Activated CD8-positive, alpha-beta T cell treated with anti-CD3 and anti-CD28 coated beads for 36 hours (primary cell): ENCODE measurements around the gene HIF1A. TPM values are rescaled to one million over a fixed set of nuclear protein-coding genes. Genes with fewer than 3 reads are reported as not detected.

Source experiments
- ATAC-seq: fragments of 200-7000 bp; cut with Tn5 transposase; one replicate; pipeline ENCODE4 v1.10.0; 2021; ENCODE audit warnings: mild to moderate bottlenecking, moderate library complexity
- CTCF ChIA-PET: fragments of 350-600 bp; sonication (Branson Sonifier 250); formaldehyde crosslinking; loops from one replicate; lab custom pipeline; 2021; ENCODE audit warnings: antibody characterized with exemption; lab: Charles Lee
- POLR2A ChIA-PET: fragments of 350-600 bp; sonication (Branson Sonifier 250); formaldehyde crosslinking; loops from one replicate; lab custom pipeline; 2021; ENCODE audit warnings: antibody characterized with exemption; lab: Charles Lee
- DNase-seq: peaks from one replicate; pipeline ENCODE4 v3.0.0-alpha.2; 2020
- H3K27ac Mint-ChIP-seq: one replicate; pipeline ENCODE4 v1.8.0; 2021; ENCODE audit warnings: mild to moderate bottlenecking, mixed read lengths
- H3K27me3 Mint-ChIP-seq: one replicate; pipeline ENCODE4 v1.8.0; 2021; ENCODE audit warnings: mixed read lengths
- H3K36me3 Mint-ChIP-seq: one replicate; pipeline ENCODE4 v1.8.0; 2021; ENCODE audit warnings: low read depth, mixed read lengths
- H3K4me1 Mint-ChIP-seq: one replicate; pipeline ENCODE4 v1.8.0; 2021; ENCODE audit warnings: low read depth, mixed read lengths
- H3K4me3 Mint-ChIP-seq: one replicate; pipeline ENCODE4 v1.8.0; 2021; ENCODE audit warnings: mild to moderate bottlenecking, moderate library complexity, mixed read lengths
- H3K9me3 Mint-ChIP-seq: one replicate; pipeline ENCODE4 v1.8.0; 2021; ENCODE audit warnings: mixed read lengths
- CTCF ChIP-seq: fragments of 200-600 bp; IDR thresholded peaks from one replicate; pipeline ENCODE4 v1.8.0; 2022; ENCODE audit warnings: antibody characterized with exemption, mild to moderate bottlenecking
- intact Hi-C: fragments of 100-400 bp; cut with micrococcal nuclease; formaldehyde crosslinking; loops from one replicate; pipeline ENCODE4 v1.10.0; 2022
- total RNA-seq, 2 experiments: library from RNA; stranded (reverse); gene quantifications; one replicate each; pipeline ENCODE4 v1.2.3, GENCODE V29; 2021

HIF1A gene
- total RNA-seq, 2 experiments from 2014 or later, result 133 to 140 TPM

- Mint-ChIP-seq H3K4me3 (peak overlapping the region; percentile 17), H3K4me1 (peaks cover 26% of the 10 kb centered on the region), H3K27me3 (no peaks in the 10 kb centered on the region), H3K36me3 (peaks cover 62% of the 10 kb centered on the region), H3K27ac (peak overlapping the region; percentile 75), H3K9me3 (no peaks in the 10 kb centered on the region)
- no peak for ATAC-seq
- DNase-seq, result no peak
- CTCF ChIA-PET, result interaction anchor here (1.0 to 1.8 kb wide), 2 partner anchors 13 to 91 kb away, joined by 3 to 8 read pairs; no protein-coding TSS in a partner anchor
- intact Hi-C loops, result no loop called here
- POLR2A ChIA-PET, result interaction anchor here (2.0 kb wide), 1 partner anchor 17 kb away, joined by 4 read pairs; no protein-coding TSS in a partner anchor
- no peak for TF ChIP-seq CTCF
Measured at GRCh38 chr14:61746881-61747280, 51.6 kb downstream of the HIF1A start.

GRCh38 chr14:61747342-61747741 lies 52.0 kb downstream of the HIF1A start:
- peak overlapping the region; percentile 17 for H3K4me3 Mint-ChIP-seq
- peaks cover 28% of the 10 kb centered on the region for H3K4me1 Mint-ChIP-seq
- POLR2A ChIA-PET, result no interaction called here
- intact Hi-C loops, result no loop called here
- CTCF ChIA-PET, result interaction anchor here (1.0 kb wide), 1 partner anchor 14 kb away, joined by 3 read pairs; no protein-coding TSS in a partner anchor
- peak overlapping the region; percentile 75 for H3K27ac Mint-ChIP-seq
- no peak for DNase-seq
- no peaks in the 10 kb centered on the region for H3K27me3 Mint-ChIP-seq
- TF ChIP-seq CTCF, result no peak
- peaks cover 61% of the 10 kb centered on the region for H3K36me3 Mint-ChIP-seq
- ATAC-seq, result no peak
- no peaks in the 10 kb centered on the region for H3K9me3 Mint-ChIP-seq

- DNase-seq (no peak), ATAC-seq (no peak)
- H3K4me1 Mint-ChIP-seq, result peaks cover 33% of the 10 kb centered on the region
- CTCF ChIA-PET, result interaction anchor here (0.9 to 2.7 kb wide), 12 partner anchors 9 to 274 kb away, joined by 3 to 17 read pairs (median 4); partner anchors contain the start of gene SNAPC1
- intact Hi-C loops, result no loop called here
- H3K9me3 Mint-ChIP-seq, result no peaks in the 10 kb centered on the region
- H3K4me3 Mint-ChIP-seq, result peak overlapping the region; percentile 93
- H3K27ac Mint-ChIP-seq, result no peak overlapping the region
- H3K27me3 Mint-ChIP-seq, result no peaks in the 10 kb centered on the region
- POLR2A ChIA-PET, result interaction anchor here (0.9 to 1.4 kb wide), 3 partner anchors 9 to 273 kb away, joined by 3 read pairs; no protein-coding TSS in a partner anchor
- no peak for TF ChIP-seq CTCF
- peaks cover 58% of the 10 kb centered on the region for H3K36me3 Mint-ChIP-seq
Measured at GRCh38 chr14:61749264-61749663, 54.0 kb downstream of the HIF1A start.

GRCh38 chr14:61749867-61750266 lies 54.6 kb downstream of the HIF1A start:
- Mint-ChIP-seq H3K9me3 (no peaks in the 10 kb centered on the region), H3K4me1 (peaks cover 33% of the 10 kb centered on the region), H3K27ac (peak overlapping the region; percentile 90), H3K36me3 (peaks cover 56% of the 10 kb centered on the region), H3K4me3 (peak overlapping the region; percentile 93), H3K27me3 (no peaks in the 10 kb centered on the region)
- DNase-seq (no peak), ATAC-seq (no peak)
- ChIA-PET CTCF (interaction anchor here (0.9 to 2.7 kb wide), 10 partner anchors 10 to 289 kb away, joined by 3 to 17 read pairs (median 4); partner anchors contain the start of gene SNAPC1), POLR2A (interaction anchor here (0.9 to 1.4 kb wide), 2 partner anchors 11 to 273 kb away, joined by 3 read pairs; no protein-coding TSS in a partner anchor)
- intact Hi-C loops, result no loop called here
- no peak for TF ChIP-seq CTCF
